ENCODE measurements around the gene ABL2.

DNA sequence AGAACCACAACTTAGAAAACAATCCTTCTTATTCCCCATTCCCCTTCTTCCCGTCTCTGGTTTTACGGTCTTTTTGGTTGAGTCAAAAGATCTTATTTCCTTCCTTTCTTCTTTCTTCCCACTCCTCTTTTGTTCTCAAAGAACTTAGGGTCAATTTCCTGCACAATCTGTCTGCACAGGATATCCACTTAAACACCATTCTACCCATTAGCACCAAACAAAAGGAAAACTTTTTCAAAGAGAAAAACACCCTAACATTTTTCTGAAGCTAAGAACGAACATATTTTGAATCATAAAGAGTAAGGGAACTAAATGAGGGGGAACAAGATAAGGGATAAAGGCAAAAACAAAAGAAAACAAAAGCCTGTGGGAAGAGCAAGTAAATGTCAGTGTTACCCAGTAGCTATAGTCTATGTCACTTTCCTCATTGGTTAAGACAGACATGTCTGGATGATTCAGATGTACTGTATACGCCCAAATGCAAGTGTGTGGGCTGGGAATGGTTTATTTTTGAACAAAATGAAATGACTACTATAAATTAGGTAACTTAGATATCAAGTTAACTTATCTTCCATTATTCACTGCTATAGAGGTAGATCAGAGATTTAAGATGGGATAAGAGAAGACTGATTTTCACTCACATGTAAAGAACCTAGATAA lies 87.8 kb downstream of the ABL2 start:
- TF ChIP-seq CTCF (IDR thresholded peaks at IDR 0.05) (no peak), POLR2A (IDR thresholded peaks at IDR 0.05) (no peak)
